Lung (tissue), 13 donors: ENCODE measurements around the gene MEX3D. TPM values are rescaled to one million over a fixed set of nuclear protein-coding genes. Genes with fewer than 3 reads are reported as not detected.

Experiments
- ATAC-seq: fragments of 200-7000 bp; cut with Tn5 transposase; one replicate; pipeline ENCODE4 v1.9.1; 2020; ENCODE audit warnings: moderate number of reproducible peaks; ENCODE audit not compliant: insufficient read depth, low FRiP score
- DNase-seq, 3 donors: peaks; one replicate each; pipeline ENCODE4 v3.0.0-alpha.2; 2013 to 2017
- H3K27ac ChIP-seq, 2 donors: one replicate each; pipeline ENCODE4 v1.5.1; 2013; ENCODE audit warnings: mild to moderate bottlenecking in 2 of 2, moderate library complexity in 2 of 2, control low read depth in 1 of 2, inconsistent platforms in 1 of 2, low read depth in 1 of 2, low read length in 1 of 2
- H3K27me3 ChIP-seq, 3 donors: one replicate each; pipeline ENCODE4 v1.5.1; 2013; ENCODE audit warnings: low read length in 2 of 3; ENCODE audit not compliant: control insufficient read depth in 3 of 3, insufficient read depth in 3 of 3
- H3K36me3 ChIP-seq, 4 donors: one replicate each; pipeline ENCODE4 v1.5.1; 2013; ENCODE audit warnings: low read length in 4 of 4, mild to moderate bottlenecking in 1 of 4, moderate library complexity in 1 of 4; ENCODE audit not compliant: control insufficient read depth in 4 of 4, insufficient read depth in 4 of 4
- H3K4me1 ChIP-seq, 5 donors: one replicate each; pipeline ENCODE4 v1.5.1; 2013; ENCODE audit warnings: low read length in 5 of 5, mild to moderate bottlenecking in 2 of 5, moderate library complexity in 1 of 5; ENCODE audit not compliant: control insufficient read depth in 5 of 5, insufficient read depth in 5 of 5
- H3K4me3 ChIP-seq: one replicate; pipeline ENCODE4 v1.5.1; 2013; ENCODE audit warnings: mild to moderate bottlenecking, control low read depth, moderate library complexity
- H3K9ac ChIP-seq, 2 donors: one replicate each; pipeline ENCODE4 v1.5.1; 2013; ENCODE audit warnings: low read length in 2 of 2, control low read depth in 1 of 2; ENCODE audit not compliant: insufficient read depth in 1 of 2
- H3K9me3 ChIP-seq, 4 donors: one replicate each; pipeline ENCODE4 v1.5.1; 2013; ENCODE audit warnings: low read length in 3 of 4, mild to moderate bottlenecking in 1 of 4, moderate library complexity in 1 of 4; ENCODE audit not compliant: control insufficient read depth in 4 of 4, insufficient read depth in 3 of 4
- WGBS, 2 donors: extraction: QIAGEN DNeasy Blood & Tissue Kit; methylation state at CpG; one replicate each; pipeline ENCODE4 v1.1.7; 2013; 5-methylcytosine and 5-hydroxymethylcytosine counted together
- polyA plus RNA-seq, 2 donors: library from polyadenylated mRNA; stranded (reverse); fragments of 200-250 nt; gene quantifications; one replicate each; pipeline ENCODE4 v1.2.1, GENCODE V29; 2013
- small RNA-seq: library from RNA; depleted of rRNA; stranded (forward); fragments of <200 nt; gene quantifications from one replicate; pipeline ENCODE3, GENCODE V24; 2014; ENCODE audit warnings: low replicate concordance
- total RNA-seq, 2 donors: library from RNA; depleted of rRNA in 1 of 2; stranded (reverse); fragments of >200 nt in 1 of 2; gene quantifications; one replicate each; pipeline ENCODE4 v1.2.1, GENCODE V29; 2014 to 2021
- TF ChIP-seq, protein P1 (sequence below): IDR thresholded peaks from 2 replicates; pipeline ENCODE4 v1.5.1; 2012; ENCODE audit warnings: mild to moderate bottlenecking; ENCODE audit errors: control extremely low read depth, extremely low read depth
- donor health status: control.
- donor health status: control.
- donor health status: Bipolar disorder and iron deficiency.
- donor health status: healthy.
- donor health status: DM: yes; HTN: yes; CAD: no.

The MEX3D gene
- total and polyA plus RNA-seq, 4 donors = 4.8 to 33.9 (median 19.8) TPM

DNA sequence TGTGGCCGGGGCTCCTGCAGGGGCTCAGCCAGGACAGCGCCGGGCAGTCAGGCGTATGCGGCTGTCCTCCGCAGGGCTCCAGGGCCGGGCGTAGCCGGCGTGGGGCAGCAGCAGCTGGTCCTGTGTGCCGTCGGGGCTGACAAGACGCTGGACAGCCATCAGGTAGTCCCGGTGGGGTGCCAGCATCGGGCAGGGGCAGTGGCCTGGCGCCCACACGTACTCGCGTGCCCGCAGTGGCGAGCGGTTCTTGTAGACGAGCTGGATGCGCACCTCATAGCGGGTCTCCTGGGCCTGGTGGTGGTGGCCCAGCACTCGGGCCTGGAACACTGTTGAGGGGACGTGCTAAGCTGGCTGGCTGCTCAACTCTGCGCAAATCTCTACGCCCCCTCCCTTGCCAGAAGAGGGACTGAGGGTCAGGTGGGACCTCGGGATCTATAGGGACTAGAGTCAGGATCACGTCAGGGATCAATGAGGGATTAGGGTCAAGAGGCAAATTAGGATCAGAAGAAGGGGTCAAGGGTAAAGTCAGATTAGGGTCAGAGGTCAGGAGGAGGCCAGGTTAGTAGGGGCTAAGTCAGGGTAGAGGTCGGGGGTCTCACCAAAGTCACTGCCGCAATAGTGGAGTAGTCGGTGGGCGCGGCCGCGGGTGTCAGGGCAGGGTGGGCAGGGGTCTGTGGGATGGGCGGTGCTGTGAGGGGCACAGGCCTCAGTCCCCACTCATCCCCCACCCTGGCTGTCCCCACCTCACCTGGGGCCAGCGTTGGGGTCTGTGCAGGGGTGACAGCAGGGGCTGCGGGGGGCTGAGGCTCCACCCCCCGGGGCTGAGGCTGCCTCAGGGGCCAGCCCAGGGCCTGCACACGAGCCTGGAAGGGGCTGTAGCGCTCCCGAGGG lies 61.9 kb downstream of the MEX3D start:
- ATAC-seq (no peak), DNase-seq (no peak)
- Histone ChIP-seq H3K27ac (no peak overlapping the region), H3K9me3 (peaks cover 0 to 8% (median 0%) of the 10 kb centered on the region in 4 donors), H3K4me3 (no peak overlapping the region), H3K36me3 (no peaks in the 10 kb centered on the region), H3K4me1 (peaks cover 0 to 7% (median 6%) of the 10 kb centered on the region in 5 donors), H3K27me3 (peaks cover 0 to 36% (median 35%) of the 10 kb centered on the region in 3 donors), H3K9ac (no peak overlapping the region)
- WGBS, 2 donors = 86 to 90% methylated on average over 45 of the region's 45 CpGs
- TF ChIP-seq, protein P1, sequence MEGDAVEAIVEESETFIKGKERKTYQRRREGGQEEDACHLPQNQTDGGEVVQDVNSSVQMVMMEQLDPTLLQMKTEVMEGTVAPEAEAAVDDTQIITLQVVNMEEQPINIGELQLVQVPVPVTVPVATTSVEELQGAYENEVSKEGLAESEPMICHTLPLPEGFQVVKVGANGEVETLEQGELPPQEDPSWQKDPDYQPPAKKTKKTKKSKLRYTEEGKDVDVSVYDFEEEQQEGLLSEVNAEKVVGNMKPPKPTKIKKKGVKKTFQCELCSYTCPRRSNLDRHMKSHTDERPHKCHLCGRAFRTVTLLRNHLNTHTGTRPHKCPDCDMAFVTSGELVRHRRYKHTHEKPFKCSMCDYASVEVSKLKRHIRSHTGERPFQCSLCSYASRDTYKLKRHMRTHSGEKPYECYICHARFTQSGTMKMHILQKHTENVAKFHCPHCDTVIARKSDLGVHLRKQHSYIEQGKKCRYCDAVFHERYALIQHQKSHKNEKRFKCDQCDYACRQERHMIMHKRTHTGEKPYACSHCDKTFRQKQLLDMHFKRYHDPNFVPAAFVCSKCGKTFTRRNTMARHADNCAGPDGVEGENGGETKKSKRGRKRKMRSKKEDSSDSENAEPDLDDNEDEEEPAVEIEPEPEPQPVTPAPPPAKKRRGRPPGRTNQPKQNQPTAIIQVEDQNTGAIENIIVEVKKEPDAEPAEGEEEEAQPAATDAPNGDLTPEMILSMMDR = no peak

DNA sequence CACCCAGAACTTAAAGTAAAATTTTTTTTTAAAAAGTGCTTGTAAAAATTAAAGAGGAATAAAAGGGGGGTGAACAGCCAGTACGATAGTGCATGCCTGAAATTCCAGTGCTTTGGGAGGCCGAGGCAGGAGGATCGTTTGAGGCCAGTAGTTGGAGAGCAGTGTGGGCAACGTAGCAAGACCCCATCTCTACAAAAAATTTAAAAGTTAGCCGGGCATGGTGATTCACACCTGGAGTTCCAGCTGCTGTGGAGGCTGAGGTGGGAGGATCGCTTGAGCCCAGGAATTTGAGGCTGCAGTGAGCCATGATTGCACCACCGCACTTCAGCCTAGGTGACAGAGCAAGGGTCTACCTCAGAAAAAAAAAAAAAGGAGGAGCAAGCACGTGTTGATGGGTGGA lies 63.1 kb downstream of the MEX3D start:
- peaks cover 0 to 31% (median 28%) of the 10 kb centered on the region in 3 donors for H3K27me3 ChIP-seq
- no peak for ATAC-seq
- 71 to 74% methylated on average over 8 of the region's 8 CpGs for WGBS, 2 donors

More for the DNA sequence above, 63.1 kb downstream of the MEX3D start:
- TF ChIP-seq, protein P1 = no peak
- peaks cover 0 to 7% (median 6%) of the 10 kb centered on the region in 5 donors for H3K4me1 ChIP-seq
- peaks cover 0 to 8% (median 0%) of the 10 kb centered on the region in 4 donors for H3K9me3 ChIP-seq
- H3K4me3 ChIP-seq = no peak overlapping the region
- no peak overlapping the region for H3K9ac ChIP-seq
- no peaks in the 10 kb centered on the region for H3K36me3 ChIP-seq
- no peak overlapping the region for H3K27ac ChIP-seq
- no peak for DNase-seq

Small RNA genes within 50 kb of the gene (small RNA-seq; reads per million reads assigned to genes)
- gene AC005943.2 (not detected), gene RN7SL477P (not detected), gene RNU6-1223P (not detected)

Other genes with a start within 250 kb of the MEX3D start
- gene NDUFS7, start 184.4 kb downstream of the MEX3D start, total RNA-seq = 100 to 1,000 TPM in 1 of 2 donors, 10 to 100 TPM in 1; 33.4 to 114 TPM
- 100 to 1,000 TPM; 103 to 133 TPM for gene NDUFS7, start 184.4 kb downstream of the MEX3D start, polyA plus RNA-seq
- gene GAMT, start 166.8 kb downstream of the MEX3D start, total RNA-seq = 1 to 10 TPM; 7.1 to 8.6 TPM
- gene GAMT, start 166.8 kb downstream of the MEX3D start, polyA plus RNA-seq = 1 to 10 TPM; 2.9 to 7.6 TPM
- gene DAZAP1, start 160.7 kb downstream of the MEX3D start, total RNA-seq = 100 to 1,000 TPM in 1 of 2 donors, 10 to 100 TPM in 1; 61.4 to 125 TPM
- 10 to 100 TPM; 77.3 to 82.8 TPM for gene DAZAP1, start 160.7 kb downstream of the MEX3D start, polyA plus RNA-seq
- gene RPS15, start 129.9 kb downstream of the MEX3D start, total RNA-seq = 1,000 to 10,000 TPM in 1 of 2 donors, 100 to 1,000 TPM in 1; 574 to 1,157 TPM
- gene RPS15, start 129.9 kb downstream of the MEX3D start, polyA plus RNA-seq = 1,000 to 10,000 TPM; 2,710 to 2,993 TPM
- under 1 TPM; 0.15 to 0.37 TPM for gene APC2, start 118.2 kb downstream of the MEX3D start, total RNA-seq
- under 1 TPM; 0.01 to 0.04 TPM for gene APC2, start 118.2 kb downstream of the MEX3D start, polyA plus RNA-seq
- gene C19orf25, start 89.1 kb downstream of the MEX3D start, total RNA-seq = 10 to 100 TPM; 24.1 to 35.8 TPM
- 10 to 100 TPM; 33.3 to 42.6 TPM for gene C19orf25, start 89.1 kb downstream of the MEX3D start, polyA plus RNA-seq
- gene PCSK4, start 78.0 kb downstream of the MEX3D start, total RNA-seq = 1 to 10 TPM; 7.1 to 7.9 TPM
- 1 to 10 TPM; 2.3 to 3.7 TPM for gene PCSK4, start 78.0 kb downstream of the MEX3D start, polyA plus RNA-seq
- gene REEP6, start 77.1 kb downstream of the MEX3D start, total RNA-seq = 1 to 10 TPM; 3.0 to 6.8 TPM
- 1 to 10 TPM; 2.5 to 7.6 TPM for gene REEP6, start 77.1 kb downstream of the MEX3D start, polyA plus RNA-seq
- 1 to 10 TPM in 1 of 2 donors, under 1 TPM in 1; 0.97 to 2.8 TPM for gene ADAMTSL5, start 55.3 kb downstream of the MEX3D start, total RNA-seq
- gene ADAMTSL5, start 55.3 kb downstream of the MEX3D start, polyA plus RNA-seq = 1 to 10 TPM; 1.4 to 1.5 TPM
- gene PLK5, start 44.2 kb downstream of the MEX3D start, total RNA-seq = not detected
- under 1 TPM in 1 of 2 donors, not detected in 1; 0.09 TPM for gene PLK5, start 44.2 kb downstream of the MEX3D start, polyA plus RNA-seq
- gene MBD3, start 24.5 kb upstream of the MEX3D start, total RNA-seq = 100 to 1,000 TPM in 1 of 2 donors, 10 to 100 TPM in 1; 48.1 to 102 TPM
- 100 to 1,000 TPM in 1 of 2 donors, 10 to 100 TPM in 1; 74.8 to 129 TPM for gene MBD3, start 24.5 kb upstream of the MEX3D start, polyA plus RNA-seq
- 100 to 1,000 TPM in 1 of 2 donors, 10 to 100 TPM in 1; 35.4 to 225 TPM for gene UQCR11, start 37.1 kb upstream of the MEX3D start, total RNA-seq
- 100 to 1,000 TPM; 122 to 131 TPM for gene UQCR11, start 37.1 kb upstream of the MEX3D start, polyA plus RNA-seq
- gene TCF3, start 84.3 kb upstream of the MEX3D start, total RNA-seq = 10 to 100 TPM; 50.2 to 58.1 TPM
- 10 to 100 TPM; 36.9 to 40.1 TPM for gene TCF3, start 84.3 kb upstream of the MEX3D start, polyA plus RNA-seq
- gene ONECUT3, start 185.2 kb upstream of the MEX3D start, total RNA-seq = not detected
- not detected for gene ONECUT3, start 185.2 kb upstream of the MEX3D start, polyA plus RNA-seq
- 1 to 10 TPM; 2.2 to 2.4 TPM for gene ATP8B3, start 244.0 kb upstream of the MEX3D start, total RNA-seq
- gene ATP8B3, start 244.0 kb upstream of the MEX3D start, polyA plus RNA-seq = 1 to 10 TPM in 1 of 2 donors, under 1 TPM in 1; 0.69 to 1.3 TPM